Measurements from ENCODE around the gene VAPA. TPM values are rescaled to one million over a fixed set of nuclear protein-coding genes. Genes with fewer than 3 reads are reported as not detected.

Gene VAPA
- total and polyA plus RNA-seq, 10 of the 15 experiments (the other 5 are each of a cell fraction or from before 2014, with no cell fraction given): 70.9 to 252 (median 166) TPM

DNA sequence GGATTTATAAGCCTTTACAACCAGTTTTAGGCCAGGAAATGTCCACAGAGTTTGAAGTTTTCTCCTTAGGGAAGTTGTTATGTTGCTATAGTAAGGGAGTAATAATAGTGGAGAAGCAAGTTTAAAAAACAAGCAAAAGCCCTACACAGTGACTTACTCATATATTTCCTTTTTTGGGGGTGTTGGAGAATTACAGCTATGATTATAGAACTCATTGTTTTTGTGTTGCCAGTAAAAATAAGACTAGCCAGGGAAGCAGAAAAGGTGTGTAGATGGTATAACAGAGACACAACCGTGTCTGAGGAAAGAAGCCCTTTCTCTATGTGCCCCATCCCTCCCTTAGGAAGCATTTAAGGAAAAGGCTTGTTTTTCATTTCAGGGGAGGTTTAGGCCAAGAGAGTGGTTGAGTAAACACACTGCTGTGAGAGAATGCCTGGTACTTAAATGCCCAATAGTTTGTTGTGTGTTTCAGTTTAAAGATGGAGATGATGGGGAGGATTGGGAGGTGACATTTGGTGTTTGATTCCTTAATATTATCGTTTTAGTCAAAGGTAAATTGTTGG lies 2.3 kb downstream of the VAPA start:
- ChIA-PET SMC1A (ENCODE audit: uncharacterized antibody, unreplicated experiment) (interaction anchor here (1.1 to 1.7 kb wide), 2 partner anchors 10 to 308 kb away, joined by 3 to 13 read pairs; no protein-coding TSS in a partner anchor), CTCF (interaction anchor here (1.7 kb wide), 1 partner anchor 11 kb away, joined by 7 read pairs; no protein-coding TSS in a partner anchor), RAD21 (ENCODE audit: unreplicated experiment) (interaction anchor here (1.1 kb wide), 1 partner anchor 35 kb away, joined by 4 read pairs; no protein-coding TSS in a partner anchor), POLR2A (interaction anchor here (0.6 to 1.8 kb wide), 4 partner anchors 8 to 837 kb away, joined by 4 to 7 read pairs (median 5); no protein-coding TSS in a partner anchor)
- no peak overlapping the region; the same call in 1 of the 2 replicates for H3K27ac ChIP-seq (ENCODE audit: control insufficient read depth, insufficient read depth)
- peak overlapping the region; percentile 90; the same call in 1 of the 2 replicates for H3K9ac ChIP-seq (ENCODE audit: control insufficient read depth, insufficient read depth, low read length)
- peaks cover 14% of the 10 kb centered on the region for H4K20me1 ChIP-seq (ENCODE audit: control insufficient read depth, insufficient read depth)
- TSS peak; percentile 53 for BruUV-seq (replicated peaks)
- ATAC-seq (no peak), DNase-seq (ENCODE audit: low read depth, low spot score) (no peak), FAIRE-seq (no peak)
- 18% methylated on average over 2 of the region's 2 CpGs for WGBS (ENCODE audit: insufficient coverage, insufficient replicate concordance, low lambda C conversion rate, missing lambda C conversion rate)
- no peaks in the 10 kb centered on the region for H3K36me3 ChIP-seq (ENCODE audit: control insufficient read depth in 2 of 2, insufficient read depth in 2 of 2, low read length in 1 of 2)
- H3K9me3 ChIP-seq (replicated peaks; ENCODE audit: control insufficient read depth, insufficient read depth, low read length): no peaks in the 10 kb centered on the region; the same call in 2 of the 3 replicates
- peak overlapping the region; percentile 79 for H3K4me2 ChIP-seq (ENCODE audit: control insufficient read depth, insufficient read depth)
- no peak overlapping the region for H2AFZ ChIP-seq (ENCODE audit: control insufficient read depth, low read depth, low read length)
- H3K79me2 ChIP-seq (ENCODE audit: control insufficient read depth, insufficient read depth, low read length): peaks cover 72% of the 10 kb centered on the region
- in situ Hi-C loops (cut with MboI): loop anchor here (25.0 kb wide), 2 partner anchors 304 to 1304 kb away; partner anchors contain the start of genes PPP4R1 and RAB12
- peak overlapping the region; percentile 97 for H3K4me3 ChIP-seq
- H3K27me3 ChIP-seq (replicated peaks in 1 of 2; ENCODE audit: control insufficient read depth in 2 of 2, insufficient read depth in 2 of 2, low read length in 1 of 2): no peaks in the 10 kb centered on the region
- H3K4me1 ChIP-seq (ENCODE audit: control insufficient read depth, insufficient read depth, low read length): peaks cover 13% of the 10 kb centered on the region
- intact Hi-C loops (cut with micrococcal nuclease; ENCODE audit: unreplicated experiment): no loop called here
- no peak for TF ChIP-seq HDAC6 (IDR thresholded peaks at IDR 0.05; ENCODE audit: unreplicated experiment)
- TF ChIP-seq CHD1 (IDR thresholded peaks at IDR 0.05; ENCODE audit: low read depth, low read length): no peak
- TF ChIP-seq IRF5 (IDR thresholded peaks at IDR 0.05; ENCODE audit: borderline replicate concordance): no peak
- no peak for TF ChIP-seq HSF1 (IDR thresholded peaks at IDR 0.05; ENCODE audit: low read depth, low read length)
- no peak for TF ChIP-seq BACH1 (IDR thresholded peaks at IDR 0.05; ENCODE audit: borderline replicate concordance)
- TF ChIP-seq, protein P1, sequence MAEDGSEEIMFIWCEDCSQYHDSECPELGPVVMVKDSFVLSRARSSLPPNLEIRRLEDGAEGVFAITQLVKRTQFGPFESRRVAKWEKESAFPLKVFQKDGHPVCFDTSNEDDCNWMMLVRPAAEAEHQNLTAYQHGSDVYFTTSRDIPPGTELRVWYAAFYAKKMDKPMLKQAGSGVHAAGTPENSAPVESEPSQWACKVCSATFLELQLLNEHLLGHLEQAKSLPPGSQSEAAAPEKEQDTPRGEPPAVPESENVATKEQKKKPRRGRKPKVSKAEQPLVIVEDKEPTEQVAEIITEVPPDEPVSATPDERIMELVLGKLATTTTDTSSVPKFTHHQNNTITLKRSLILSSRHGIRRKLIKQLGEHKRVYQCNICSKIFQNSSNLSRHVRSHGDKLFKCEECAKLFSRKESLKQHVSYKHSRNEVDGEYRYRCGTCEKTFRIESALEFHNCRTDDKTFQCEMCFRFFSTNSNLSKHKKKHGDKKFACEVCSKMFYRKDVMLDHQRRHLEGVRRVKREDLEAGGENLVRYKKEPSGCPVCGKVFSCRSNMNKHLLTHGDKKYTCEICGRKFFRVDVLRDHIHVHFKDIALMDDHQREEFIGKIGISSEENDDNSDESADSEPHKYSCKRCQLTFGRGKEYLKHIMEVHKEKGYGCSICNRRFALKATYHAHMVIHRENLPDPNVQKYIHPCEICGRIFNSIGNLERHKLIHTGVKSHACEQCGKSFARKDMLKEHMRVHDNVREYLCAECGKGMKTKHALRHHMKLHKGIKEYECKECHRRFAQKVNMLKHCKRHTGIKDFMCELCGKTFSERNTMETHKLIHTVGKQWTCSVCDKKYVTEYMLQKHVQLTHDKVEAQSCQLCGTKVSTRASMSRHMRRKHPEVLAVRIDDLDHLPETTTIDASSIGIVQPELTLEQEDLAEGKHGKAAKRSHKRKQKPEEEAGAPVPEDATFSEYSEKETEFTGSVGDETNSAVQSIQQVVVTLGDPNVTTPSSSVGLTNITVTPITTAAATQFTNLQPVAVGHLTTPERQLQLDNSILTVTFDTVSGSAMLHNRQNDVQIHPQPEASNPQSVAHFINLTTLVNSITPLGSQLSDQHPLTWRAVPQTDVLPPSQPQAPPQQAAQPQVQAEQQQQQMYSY (CRISPR knock-in tag; IDR thresholded peaks at IDR 0.05): no peak
- no peak for TF ChIP-seq NR2C2 (IDR thresholded peaks at IDR 0.05; ENCODE audit: borderline replicate concordance, control insufficient read depth, insufficient read length, low read depth)
- TF ChIP-seq KAT2A (conservative IDR thresholded peaks at IDR 0.05; ENCODE audit: control insufficient read depth, low read depth, low read length): no peak
- TF ChIP-seq, protein P2, sequence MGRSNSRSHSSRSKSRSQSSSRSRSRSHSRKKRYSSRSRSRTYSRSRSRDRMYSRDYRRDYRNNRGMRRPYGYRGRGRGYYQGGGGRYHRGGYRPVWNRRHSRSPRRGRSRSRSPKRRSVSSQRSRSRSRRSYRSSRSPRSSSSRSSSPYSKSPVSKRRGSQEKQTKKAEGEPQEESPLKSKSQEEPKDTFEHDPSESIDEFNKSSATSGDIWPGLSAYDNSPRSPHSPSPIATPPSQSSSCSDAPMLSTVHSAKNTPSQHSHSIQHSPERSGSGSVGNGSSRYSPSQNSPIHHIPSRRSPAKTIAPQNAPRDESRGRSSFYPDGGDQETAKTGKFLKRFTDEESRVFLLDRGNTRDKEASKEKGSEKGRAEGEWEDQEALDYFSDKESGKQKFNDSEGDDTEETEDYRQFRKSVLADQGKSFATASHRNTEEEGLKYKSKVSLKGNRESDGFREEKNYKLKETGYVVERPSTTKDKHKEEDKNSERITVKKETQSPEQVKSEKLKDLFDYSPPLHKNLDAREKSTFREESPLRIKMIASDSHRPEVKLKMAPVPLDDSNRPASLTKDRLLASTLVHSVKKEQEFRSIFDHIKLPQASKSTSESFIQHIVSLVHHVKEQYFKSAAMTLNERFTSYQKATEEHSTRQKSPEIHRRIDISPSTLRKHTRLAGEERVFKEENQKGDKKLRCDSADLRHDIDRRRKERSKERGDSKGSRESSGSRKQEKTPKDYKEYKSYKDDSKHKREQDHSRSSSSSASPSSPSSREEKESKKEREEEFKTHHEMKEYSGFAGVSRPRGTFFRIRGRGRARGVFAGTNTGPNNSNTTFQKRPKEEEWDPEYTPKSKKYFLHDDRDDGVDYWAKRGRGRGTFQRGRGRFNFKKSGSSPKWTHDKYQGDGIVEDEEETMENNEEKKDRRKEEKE (IDR thresholded peaks at IDR 0.05): no peak
- TF ChIP-seq PML (IDR thresholded peaks at IDR 0.05; ENCODE audit: low read length): no peak
- TF ChIP-seq SPI1 (IDR thresholded peaks at IDR 0.05; ENCODE audit: borderline replicate concordance, insufficient read depth, low read depth, low read length): no peak

All from GM12878 (cell line).